GM18526 (cell line): ENCODE data around the gene ARHGAP35.

Experiments
- POLR2A ChIP-seq: IDR thresholded peaks from 3 replicates; pipeline ENCODE4 v1.6.1; 2011; ENCODE audit not compliant: insufficient read length; ENCODE audit errors: extremely low read depth

Gene ARHGAP35

DNA sequence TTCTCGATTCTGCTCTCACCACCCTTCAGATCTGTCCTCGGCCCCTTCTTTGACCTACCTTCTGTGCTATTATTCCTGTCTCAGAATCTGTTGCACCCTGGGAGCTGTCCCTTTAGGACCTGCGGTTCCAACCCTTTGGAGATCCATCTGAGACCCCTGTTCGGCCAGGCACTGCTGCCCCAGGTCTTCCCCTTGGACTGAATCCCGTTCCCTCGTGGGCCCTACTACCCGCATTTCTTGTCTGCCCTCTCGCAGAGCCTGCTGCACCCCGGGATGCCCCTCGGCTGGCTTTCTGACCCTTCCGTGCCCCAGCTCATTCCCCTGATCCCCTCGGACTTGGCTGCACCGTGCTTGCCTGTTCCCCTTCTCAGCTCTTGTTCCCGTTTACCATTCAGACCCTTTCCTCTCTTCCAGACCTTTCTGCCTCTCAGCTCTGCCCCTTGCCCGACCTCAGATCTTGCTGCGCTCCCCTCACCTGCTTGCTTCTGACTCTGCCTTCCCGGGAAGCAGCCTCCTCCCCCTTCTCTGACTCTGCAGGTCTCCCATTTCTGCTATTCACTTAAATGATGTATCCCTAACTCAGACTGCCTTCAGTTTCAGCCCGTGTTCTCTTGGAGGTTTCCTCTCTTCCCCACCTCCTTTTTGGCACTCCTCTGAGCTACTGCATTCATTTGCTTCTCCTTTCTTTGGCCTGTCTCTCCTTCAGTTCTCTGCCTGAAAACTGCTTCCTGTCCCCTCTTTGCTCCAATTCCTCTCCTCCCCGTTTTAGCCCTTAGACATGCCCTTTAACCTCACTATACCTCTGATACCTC is 1.1 kb downstream of the ARHGAP35 start:
- no peak for TF ChIP-seq POLR2A

GRCh38 chr19:46862503-46862834 is 1.7 kb downstream of the ARHGAP35 start:
- TF ChIP-seq POLR2A: no peak

- TF ChIP-seq POLR2A: no peak
These were observed 2.3 kb downstream of the ARHGAP35 start for GRCh38 chr19:46862974-46863632.

GRCh38 chr19:46863818-46864629 is 3.2 kb downstream of the ARHGAP35 start:
- no peak for TF ChIP-seq POLR2A

DNA sequence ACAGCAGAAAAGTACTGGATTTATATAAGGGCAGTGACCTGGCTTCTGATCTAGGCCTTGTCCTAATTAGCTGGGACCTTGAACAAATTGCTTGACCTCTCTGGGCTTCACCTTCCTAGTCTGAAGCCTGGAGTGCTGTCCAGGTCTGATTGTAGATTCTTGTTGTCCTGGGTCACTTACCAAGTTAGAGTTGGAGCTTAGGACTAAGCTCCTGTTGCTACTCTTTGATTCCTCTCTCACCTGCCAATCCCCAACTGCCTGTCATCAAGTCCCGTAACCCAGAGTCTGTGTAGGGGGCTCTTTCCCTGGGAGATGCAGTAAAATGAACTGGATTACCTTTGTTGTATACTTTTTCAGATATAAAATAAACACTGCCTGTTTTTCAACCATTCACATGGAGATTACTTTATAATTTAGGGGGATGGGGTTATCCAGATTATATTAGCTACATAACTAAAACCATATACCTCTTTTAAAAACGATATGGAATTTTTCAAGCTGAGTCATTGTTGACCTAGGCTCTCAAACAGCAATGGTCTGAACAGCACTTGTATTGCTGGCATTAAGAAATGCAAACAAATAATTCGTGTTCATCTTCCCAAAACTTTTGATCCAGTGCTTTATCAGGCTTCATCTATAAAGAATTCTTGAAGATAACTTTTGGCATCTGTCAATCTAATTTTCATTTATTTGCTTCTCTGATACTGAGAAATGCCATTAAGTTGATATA is 5.8 kb downstream of the ARHGAP35 start:
- TF ChIP-seq POLR2A: no peak

DNA sequence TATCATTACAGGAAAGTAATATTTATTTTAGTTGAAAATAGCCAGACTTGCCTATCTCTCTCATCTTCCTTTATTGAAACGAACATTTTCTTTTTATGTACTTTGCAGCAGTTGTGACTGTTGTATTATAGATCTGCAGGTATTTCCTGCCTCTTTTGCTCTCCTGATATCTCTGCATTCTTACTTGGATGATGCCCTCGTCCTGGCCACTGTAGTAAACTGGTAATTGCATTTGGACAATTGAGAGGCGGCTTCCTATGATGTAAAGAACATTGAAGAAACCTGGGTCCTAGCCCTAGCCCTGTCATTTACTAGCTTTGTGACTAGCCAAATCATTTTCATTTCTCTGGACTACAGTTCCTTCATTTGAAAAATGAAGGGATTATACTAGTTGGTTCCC is 6.4 kb downstream of the ARHGAP35 start:
- no peak for TF ChIP-seq POLR2A

GRCh38 chr19:46868025-46868802 is 7.4 kb downstream of the ARHGAP35 start:
- TF ChIP-seq POLR2A: no peak

- TF ChIP-seq POLR2A: no peak
These were observed 12.2 kb downstream of the ARHGAP35 start for GRCh38 chr19:46872967-46873366.

GRCh38 chr19:46875234-46875633 is 14.4 kb downstream of the ARHGAP35 start:
- TF ChIP-seq POLR2A: no peak

DNA sequence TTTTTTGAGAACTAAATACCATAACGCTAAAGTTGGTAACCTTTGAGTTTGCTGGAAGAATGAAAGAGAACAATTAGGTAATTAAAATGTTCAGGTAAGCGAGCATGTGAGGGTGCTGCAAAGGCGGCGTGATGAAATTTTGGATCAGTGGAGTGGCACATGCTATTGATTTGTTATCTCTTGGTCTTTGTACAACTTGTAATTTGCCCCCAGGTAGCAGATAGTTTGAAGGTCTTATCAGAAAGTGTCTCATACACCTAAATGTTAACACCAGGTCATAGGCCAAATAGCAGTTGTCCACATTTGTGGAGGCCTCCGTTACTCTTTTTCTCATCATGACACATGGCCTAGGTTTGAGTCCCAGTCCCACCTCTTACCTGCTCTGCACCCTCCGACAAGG is 14.9 kb downstream of the ARHGAP35 start:
- TF ChIP-seq POLR2A: no peak

- TF ChIP-seq POLR2A: no peak
These were observed 18.0 kb downstream of the ARHGAP35 start for GRCh38 chr19:46878613-46879375.

DNA sequence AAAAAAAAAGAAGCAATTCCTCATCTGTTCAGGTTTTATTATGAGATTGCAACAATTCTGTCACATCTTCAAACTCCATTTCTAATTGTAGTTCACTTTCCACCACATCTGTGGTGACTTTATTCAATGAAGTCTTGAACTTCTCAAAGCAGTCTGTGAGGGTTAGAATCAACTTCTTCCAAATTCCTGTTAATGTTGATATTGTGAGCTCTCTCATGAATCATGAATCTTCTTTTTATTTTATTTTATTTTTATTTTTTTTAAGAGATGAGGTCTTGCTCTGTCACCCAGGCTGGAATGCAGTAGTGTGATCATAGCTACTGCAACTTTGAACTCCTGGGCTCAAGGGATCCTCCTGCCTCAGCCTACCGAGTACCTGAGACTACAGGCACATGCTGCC is 19.6 kb downstream of the ARHGAP35 start:
- no peak for TF ChIP-seq POLR2A

DNA sequence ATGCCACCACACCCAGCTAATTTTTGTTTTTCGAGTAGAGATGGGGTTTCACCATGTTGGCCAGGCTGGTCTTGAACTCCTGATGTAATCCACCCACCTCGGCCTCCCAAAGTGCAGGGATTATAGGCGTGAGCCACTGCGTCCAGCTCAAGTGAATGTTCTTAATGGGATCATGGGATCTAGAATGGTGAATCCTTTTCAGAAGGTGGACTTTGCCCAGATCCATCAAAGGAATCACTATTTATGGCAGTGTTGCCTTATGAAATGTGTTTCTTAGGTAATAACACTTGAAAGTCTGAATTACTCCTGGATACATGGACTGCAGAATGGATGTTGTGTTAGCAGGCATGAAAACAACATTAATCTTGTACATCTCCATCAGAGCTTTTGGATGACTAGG is 20.3 kb downstream of the ARHGAP35 start:
- no peak for TF ChIP-seq POLR2A

- no peak for TF ChIP-seq POLR2A
These were observed 21.2 kb downstream of the ARHGAP35 start for GRCh38 chr19:46882034-46882433.
